Measurements from ENCODE around the gene IPO7. TPM values are rescaled to one million over a fixed set of nuclear protein-coding genes. Genes with fewer than 3 reads are reported as not detected.

Gene IPO7
- total RNA-seq, 1 experiment from 2014 or later: 177 TPM

DNA sequence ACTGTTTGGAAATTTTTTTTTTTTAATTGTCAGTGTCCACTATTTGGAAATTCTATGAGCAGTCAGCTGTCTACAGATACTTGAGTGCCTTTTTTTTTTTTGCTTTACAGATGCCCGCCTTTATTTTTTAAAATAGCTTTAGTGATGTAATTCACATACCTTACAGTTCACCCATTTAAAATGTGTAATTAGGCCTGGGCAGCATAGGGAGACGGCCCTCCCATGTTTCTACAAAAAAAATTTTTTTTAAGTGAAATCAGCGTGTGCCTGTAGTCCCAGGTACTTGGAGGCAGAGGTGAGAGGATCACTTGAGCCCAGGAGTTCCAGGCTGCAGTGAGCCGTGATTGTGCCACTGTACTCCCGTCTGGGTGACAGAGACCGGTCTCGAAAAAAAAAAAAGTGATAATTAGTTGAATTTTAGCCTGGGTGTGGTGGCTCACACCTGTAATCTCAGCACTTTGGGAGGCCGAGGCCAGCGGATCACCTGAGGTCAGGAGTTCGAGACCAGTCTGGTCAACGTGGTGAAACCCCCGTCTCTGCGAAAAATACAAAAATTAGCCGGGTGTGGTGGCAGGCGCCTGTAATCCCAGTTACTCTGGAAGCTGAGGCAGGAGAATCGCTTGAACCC is 77.8 kb downstream of the IPO7 start:
- DNase-seq (ENCODE audit: low read depth, low spot score): no peak
- in situ Hi-C loops (cut with HindIII; ENCODE audit: low pct_unique_long_range_greater_than_20kb, low sequenced_read_pairs): no loop called here

DNA sequence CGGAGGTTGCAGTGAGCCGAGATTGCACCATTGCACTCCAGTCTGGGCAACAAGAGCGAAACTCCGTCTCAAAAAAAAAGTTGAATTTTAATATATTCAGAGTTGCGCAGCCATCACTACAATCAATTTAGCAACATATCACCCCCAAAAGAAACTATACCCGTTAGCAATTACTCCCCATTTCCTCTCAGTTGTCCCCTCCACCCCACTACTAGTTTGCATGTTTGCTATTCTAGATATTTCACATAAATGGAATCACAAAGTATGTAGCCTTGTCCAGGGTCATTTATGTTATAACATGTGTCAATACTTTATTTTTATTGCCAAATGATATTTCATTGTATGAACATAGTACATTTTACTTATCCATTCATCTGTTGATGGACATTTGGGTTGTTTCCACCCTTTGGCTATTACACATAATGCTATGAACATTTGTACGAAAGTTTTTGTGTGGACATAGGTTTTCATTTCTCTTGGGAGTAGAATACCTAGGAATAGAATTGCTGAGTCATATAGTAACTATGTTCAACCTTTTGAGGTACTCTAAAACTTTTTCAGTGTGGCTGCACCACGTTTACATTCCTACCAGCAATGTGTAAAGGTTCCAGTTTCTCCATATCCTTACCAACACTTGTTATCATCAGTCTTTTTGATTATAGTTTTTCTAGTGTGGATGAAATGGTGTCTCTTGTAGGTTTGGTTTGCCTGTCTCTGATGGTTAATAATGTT is 78.5 kb downstream of the IPO7 start:
- DNase-seq (ENCODE audit: low read depth, low spot score): no peak
- in situ Hi-C loops (cut with HindIII; ENCODE audit: low pct_unique_long_range_greater_than_20kb, low sequenced_read_pairs): no loop called here

DNA sequence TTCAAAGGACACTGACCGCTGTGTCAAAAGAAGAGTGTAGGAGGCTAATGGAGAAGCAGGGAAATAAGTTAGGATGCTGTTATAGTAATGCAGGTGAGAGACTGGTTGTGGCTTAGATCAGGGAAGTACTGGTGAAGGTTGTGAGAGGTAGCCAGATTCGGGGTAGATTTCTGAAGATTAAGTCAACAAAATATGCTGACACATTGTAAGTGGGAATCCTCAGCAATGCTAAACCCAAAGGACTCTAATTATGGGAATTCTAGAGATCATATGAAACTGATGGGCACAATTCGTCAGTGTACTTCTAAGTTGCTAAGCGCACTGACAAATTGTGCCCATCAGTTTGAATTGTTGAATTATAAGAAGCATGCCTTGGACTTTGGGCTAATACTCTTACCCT is 86.3 kb downstream of the IPO7 start:
- in situ Hi-C loops (cut with HindIII; ENCODE audit: low pct_unique_long_range_greater_than_20kb, low sequenced_read_pairs): no loop called here

DNA sequence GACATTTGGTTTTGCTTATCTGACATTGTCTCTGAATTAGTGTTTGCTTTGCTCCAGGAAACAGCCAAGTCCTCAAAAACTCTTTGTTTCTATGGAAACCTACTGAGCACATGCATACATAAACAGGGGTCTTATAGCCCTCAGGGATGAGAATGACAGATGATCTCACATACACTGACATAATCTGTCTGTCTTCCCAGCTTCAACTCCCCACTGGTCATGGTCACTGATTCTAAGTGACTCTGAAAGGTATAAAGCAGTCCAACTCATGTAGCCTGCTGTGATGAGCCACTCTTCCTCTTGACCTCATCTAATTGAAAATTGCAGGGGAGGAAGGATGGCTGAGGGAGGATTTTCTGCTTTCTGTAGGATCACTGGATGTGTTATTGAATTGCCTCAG is 89.0 kb downstream of the IPO7 start:
- in situ Hi-C loops (cut with HindIII; ENCODE audit: low pct_unique_long_range_greater_than_20kb, low sequenced_read_pairs): no loop called here
- DNase-seq (ENCODE audit: low read depth, low spot score): no peak

More for the DNA sequence above, 86.3 kb downstream of the IPO7 start:
- DNase-seq (ENCODE audit: low read depth, low spot score): no peak

GRCh38 chr11:9479899-9480298 is 95.4 kb downstream of the IPO7 start:
- in situ Hi-C loops (cut with HindIII; ENCODE audit: low pct_unique_long_range_greater_than_20kb, low sequenced_read_pairs): no loop called here
- no peak for DNase-seq (ENCODE audit: low read depth, low spot score)

DNA sequence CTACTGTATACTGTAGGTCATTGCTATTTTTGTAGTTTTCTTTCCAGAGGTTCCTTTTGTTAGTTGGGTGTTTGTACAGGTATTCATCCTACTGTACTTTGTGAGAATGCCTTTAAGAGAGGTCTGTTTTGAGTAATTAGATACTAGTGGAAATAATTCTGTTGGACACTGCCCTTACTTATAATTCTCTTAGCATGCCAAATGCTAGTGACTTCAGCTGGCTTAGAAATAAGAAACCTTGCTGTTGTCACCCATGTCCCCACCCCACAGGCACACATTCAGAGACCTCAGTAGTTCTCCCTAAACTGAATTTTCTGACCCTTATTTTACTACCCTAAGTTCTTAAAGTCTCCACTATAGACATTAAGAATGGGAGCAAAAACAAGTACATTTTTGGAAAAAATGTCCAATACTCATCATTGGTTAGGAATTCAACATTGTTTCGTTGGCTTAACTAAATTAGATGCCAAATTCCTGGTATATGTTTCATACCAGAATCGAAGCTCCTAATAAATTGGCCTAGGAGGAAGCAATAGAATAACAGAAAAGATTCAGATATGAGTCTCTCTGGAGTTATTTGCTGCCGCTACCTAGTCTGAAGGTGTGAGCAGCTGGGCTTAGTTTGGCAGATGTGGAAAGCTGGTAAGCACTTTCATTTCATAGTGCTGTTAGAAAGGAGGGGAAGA is 104.8 kb downstream of the IPO7 start:
- DNase-seq (ENCODE audit: low read depth, low spot score): no peak
- in situ Hi-C loops (cut with HindIII; ENCODE audit: low pct_unique_long_range_greater_than_20kb, low sequenced_read_pairs): no loop called here

DNA sequence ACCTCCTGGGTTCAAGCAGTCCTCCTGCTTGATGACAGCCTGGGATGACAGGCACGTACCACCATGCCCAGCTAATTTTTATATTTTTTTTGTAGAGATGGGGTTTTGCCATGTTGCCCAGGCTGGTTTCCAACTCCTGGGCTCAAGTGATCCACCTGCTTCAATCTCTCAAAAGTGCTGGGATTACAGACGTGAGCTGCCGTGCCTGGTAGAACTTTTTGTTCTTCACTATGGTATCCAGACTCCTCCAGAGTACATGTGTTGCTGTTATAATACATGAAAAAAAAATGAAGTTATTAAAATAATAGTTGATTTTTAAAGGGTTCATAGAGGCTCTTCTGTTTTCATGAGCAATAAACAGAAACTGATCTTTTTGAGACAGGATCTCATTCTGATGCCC is 105.9 kb downstream of the IPO7 start:
- DNase-seq (ENCODE audit: low read depth, low spot score): no peak
- in situ Hi-C loops (cut with HindIII; ENCODE audit: low pct_unique_long_range_greater_than_20kb, low sequenced_read_pairs): no loop called here

- in situ Hi-C loops (cut with HindIII; ENCODE audit: low pct_unique_long_range_greater_than_20kb, low sequenced_read_pairs): no loop called here
- DNase-seq (ENCODE audit: low read depth, low spot score): no peak
These were observed 109.0 kb downstream of the IPO7 start for GRCh38 chr11:9493492-9493891.

GRCh38 chr11:9494316-9494715 is 109.9 kb downstream of the IPO7 start:
- in situ Hi-C loops (cut with HindIII; ENCODE audit: low pct_unique_long_range_greater_than_20kb, low sequenced_read_pairs): no loop called here
- no peak for DNase-seq (ENCODE audit: low read depth, low spot score)

DNA sequence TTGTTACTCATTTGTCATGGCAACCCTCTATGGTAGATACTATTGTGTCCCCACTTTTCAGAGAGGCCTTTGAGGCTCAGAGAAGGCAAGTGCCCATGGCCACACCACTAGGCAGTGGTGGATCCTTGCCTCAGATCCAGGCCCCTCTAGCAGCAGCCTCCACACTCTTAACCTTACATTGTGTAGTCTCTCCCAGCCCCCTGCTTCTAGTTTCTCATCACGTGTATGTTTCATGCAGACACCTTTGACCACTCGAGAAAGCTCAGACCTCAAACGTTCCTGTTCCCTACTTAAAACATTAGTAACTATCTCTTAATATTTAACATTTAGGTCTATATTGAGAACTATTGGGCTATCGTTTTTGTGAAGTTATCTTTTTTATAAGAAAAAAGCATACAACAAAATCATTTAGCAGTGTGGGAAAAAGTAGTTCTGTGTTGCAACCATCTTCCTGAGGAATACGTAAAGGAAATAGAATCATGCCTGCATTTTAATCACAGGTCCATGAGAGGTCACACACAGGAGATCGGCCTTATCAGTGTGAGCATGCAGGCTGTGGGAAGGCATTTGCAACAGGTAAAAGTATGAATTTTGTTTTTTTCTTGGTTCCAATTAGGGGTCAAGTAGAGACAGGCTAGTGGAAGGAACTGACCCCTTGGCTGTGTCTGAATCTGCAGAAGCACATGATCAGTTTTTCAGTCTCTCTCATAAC is 111.5 kb downstream of the IPO7 start:
- no peak for DNase-seq (ENCODE audit: low read depth, low spot score)
- in situ Hi-C loops (cut with HindIII; ENCODE audit: low pct_unique_long_range_greater_than_20kb, low sequenced_read_pairs): no loop called here

Small RNAs within 50 kb of the gene (small RNA-seq; reads per million reads assigned to genes)
- gene SNORA23: 98.2 to 132 reads per million in 2 experiments

Other genes starting within 250 kb of the IPO7 start
- 59.9 and 63.9 TPM in 2 replicates for gene DENND5A, start 119.3 kb upstream of the IPO7 start, total RNA-seq (2014; rRNA removed; shearing (Covaris generic))
- gene TMEM41B, start 70.1 kb upstream of the IPO7 start, total RNA-seq (2014; rRNA removed; shearing (Covaris generic)): 35.4 and 54.2 TPM in 2 replicates
- gene ZNF143, start 76.4 kb downstream of the IPO7 start, total RNA-seq (2014; rRNA removed; shearing (Covaris generic)): 18.9 and 24.2 TPM in 2 replicates
- gene WEE1, start 189.0 kb downstream of the IPO7 start, total RNA-seq (2014; rRNA removed; shearing (Covaris generic)): 23.7 and 30.1 TPM in 2 replicates

All from SK-MEL-5 (cell line).